NCI-H2107 treated with DMSO at 0.1 percent for 48 hours (cell line): Measurements from ENCODE around the gene IRAK2.

ENCODE experiments used
- DNase-seq: peaks from one replicate; lab custom pipeline; 2025; ENCODE audit not compliant: unreplicated experiment; lab: John Stamatoyannopoulos, UW

The IRAK2 gene

DNA sequence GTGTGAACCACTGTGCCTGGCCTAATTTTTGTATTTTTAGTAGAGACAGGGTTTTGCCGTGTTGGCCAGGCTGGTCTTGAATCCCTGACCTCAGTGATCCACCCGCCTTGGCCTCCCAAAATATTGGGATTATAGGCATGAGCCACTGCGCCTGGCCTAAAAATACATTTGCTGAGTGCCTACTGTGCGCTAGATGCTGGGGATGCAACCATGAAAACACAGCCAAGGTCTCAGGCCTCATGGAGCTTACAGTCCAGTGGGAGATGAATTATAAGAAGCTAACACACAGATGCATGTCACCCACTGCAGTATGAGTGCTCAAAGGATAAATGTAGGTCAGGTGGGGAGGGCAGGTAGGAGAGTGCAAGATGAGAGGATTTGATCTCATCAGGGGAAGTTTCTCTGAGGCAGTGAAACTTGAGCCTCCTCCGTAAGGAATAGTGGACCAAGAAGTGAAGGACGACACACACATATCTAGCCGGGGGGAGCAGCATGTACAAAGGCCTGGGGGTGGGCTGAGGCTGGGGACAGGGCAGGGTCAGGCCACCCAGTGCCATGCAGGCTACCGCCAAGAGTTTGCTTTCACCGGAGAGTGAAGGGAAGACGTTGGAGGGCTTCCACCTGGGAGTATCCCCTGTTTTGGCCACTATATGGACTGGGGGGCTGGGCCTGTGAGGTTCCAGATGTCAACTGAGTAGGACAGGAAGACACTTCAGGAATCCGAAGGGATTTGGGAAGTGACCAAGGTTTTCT is 24.3 kb downstream of the IRAK2 start:
- no peak for DNase-seq

DNA sequence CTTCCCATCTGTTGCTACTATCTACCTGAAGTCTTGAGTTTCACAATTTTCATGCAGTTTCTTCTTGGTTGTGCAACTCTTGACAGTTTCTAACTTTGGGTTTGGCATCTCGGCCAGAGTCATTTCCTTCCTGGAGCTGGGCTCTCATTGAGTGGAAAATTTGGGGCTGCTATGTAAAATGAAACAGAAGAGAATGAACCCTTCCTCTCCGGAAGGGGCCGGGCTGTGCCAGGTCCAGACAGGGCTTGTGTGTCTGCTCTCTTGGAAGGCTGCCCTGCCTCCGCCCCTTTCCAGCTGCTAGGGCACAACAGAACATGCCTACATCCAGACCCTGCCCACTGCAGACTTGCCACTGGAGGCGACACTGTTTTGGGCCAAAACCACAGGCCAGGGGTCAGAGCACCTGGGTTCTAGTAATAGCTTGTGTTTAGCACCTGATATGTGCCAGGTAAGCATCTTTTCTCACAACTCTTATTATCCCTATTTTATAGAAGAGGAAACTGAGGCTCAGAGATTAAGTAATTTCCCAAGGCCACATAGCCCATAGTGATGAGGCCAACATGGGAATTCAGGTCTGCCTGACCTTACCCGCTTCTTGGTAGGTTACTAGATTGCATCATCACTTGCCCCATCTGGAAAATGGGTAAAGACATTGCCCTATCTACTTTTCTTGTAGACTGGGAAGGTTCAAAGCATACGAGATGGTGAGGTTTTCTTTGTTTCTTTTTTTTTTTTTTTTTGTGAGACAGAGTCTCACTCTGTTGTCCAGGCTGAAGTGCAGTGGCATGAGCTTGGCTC is 25.0 kb downstream of the IRAK2 start:
- no peak for DNase-seq

DNA sequence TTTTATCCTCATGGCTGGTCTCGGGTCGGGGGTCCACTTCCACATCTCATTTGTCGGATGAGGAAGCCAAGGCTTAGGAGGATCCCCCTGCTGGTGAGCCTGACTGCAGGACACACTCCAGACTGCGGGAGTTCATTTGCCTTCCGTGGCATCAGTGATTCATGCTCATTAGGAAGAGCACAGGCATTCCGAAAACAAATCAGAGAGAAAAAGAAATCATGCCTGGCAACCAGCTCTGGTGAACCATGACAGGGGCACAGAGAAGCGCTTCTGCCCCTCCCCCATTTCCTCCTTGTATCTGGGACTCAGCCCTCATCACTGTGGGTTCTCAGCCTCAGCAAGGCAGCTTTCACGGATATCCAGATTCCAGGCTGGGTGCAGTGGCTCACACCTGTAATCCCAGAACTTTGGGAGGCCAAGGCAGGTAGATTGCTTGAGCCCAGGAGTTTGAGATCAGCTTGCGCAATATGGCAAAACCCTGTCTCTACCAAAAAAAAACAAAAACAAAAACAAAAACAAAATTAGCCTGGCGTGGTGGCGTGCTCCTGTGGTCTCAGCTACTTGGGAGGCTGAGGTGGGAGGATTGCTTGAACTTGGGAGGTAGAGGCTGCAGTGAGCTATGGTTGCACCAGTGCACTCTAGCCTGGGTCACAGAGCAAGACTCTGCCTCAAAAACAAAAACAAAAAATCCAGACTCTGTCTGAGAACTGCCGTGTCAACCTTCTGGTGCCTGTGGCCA is 28.4 kb downstream of the IRAK2 start:
- DNase-seq, result no peak

DNA sequence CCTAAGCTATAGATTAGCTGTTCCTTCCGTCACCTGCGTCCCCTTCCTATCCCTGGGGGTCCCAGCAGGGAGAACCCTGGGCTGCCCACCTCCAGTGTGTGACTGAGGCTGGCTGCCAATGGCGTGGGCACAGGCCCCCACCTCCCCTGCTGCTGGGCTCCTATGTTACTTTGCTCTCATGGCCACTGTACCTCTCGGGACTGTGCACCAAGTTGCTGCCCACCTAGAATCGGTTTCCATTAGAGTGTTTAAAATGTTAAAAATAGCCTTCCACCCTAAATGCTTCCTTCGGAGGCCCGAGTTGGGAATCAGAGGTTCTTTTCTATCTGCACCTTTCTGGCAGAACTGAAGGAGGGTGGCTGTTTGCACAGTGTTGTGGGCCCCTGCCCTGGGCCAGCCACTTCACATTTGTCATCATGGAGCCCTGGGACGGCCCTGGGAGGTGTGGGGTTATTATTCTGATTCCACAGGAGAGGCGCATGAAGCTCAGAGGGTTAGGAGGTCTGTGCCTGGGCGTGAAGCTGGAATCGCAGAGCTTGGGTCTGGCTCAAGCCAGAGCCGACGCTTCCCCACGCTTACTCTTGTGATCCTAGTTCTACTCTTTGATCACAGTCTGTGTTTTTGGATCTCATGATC is 29.1 kb downstream of the IRAK2 start:
- DNase-seq, result no peak

DNA sequence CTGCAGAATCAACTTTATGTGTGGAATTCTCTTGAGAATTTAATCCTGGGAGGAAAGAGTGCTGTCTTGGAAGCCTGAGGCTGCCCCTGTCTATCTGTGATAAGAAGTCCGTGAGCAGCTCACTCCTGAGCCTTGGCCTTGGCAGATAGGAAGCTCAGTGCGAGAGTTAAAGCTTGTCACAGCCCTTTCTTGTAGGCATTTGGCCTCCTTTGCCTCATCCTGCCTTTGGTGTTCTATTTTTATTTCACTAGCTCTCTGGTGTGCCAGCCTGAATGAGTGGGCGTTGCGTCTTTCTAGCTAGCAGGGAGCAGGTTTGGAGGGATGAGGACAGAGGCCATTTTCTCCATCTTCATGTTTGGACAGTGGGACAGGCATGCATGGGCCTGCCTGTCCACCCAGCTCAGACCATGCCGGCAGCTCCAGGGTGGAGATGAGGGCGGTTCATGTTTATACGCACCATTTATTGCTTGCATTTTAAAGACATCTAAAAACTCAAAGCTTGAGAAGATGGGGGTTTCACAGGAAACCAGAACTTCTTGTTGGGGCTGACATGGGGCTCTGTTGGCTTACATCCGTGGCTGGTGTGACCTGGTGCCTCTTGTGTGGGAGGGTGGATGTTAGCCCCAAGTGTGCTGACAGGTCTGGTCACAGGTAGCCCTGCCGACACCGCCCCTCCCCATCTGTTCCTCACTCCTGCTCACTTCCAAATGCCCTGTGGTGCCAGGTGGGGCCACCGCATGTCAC is 29.8 kb downstream of the IRAK2 start:
- no peak for DNase-seq

DNA sequence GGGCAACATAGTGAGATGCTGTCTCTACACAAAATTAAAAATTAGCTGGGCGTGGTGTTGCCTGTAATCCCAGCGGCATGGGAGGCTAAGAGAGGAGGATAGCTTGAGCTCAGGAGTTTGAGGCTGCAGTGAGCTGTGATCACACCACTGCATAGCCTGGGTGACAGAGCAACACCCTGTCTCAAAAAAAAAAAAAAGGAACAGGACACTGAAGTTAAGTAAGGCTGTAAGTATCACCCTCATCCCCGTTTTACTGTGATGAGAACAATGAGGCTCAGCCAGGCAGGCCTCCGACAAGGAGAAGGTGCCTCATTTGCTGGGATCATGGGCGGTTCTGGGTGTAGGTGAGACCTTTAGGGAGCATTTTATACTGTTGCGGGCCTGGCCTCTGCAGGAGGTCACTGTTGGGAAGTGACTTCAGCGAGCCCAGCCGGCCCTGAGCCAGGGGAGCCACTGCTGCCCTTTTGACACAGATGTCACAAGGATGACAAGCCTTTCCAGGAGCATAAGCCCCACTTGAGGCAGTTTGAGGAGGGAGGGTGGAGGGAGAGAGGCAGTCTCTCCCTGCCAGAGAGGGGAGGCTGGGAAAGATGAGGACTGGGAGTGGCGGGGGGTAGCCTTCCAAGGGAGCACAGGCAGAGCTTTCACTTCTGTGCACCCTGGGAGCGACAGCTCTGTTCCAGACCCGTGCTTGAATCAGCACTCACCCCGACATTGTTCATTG is 30.8 kb downstream of the IRAK2 start:
- DNase-seq, result no peak

DNA sequence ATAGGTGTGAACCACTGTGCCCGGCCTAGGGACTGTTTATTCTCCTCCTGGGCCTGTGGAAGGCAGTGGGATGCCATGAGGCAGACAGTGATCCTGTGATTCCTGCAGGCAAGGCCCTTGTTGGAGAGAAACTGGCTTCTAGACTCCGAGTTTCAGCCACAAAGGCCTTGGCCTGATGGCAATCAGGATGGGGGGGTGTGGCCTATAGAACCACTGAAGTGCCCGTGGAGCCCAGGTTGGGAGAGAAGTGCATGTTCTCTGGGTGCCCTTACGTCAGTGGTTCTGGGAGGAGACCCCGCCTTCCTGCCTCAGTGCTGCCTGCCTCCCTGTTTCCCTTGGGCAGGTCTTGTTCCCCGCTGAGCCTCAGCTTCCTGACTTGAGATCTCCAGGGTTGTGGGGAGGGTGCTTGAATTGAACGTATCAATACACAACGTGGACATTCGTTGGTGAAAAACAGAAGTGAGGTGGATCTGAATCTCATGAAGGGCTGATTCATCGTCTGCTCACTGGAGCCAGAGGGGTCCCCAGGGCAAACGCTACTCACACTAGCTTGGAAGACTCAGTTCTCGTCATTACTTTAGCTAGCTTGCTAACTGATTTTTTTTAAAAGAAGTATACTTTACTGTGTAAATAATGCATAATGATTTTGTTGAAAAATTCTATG is 31.8 kb downstream of the IRAK2 start:
- no peak for DNase-seq

DNA sequence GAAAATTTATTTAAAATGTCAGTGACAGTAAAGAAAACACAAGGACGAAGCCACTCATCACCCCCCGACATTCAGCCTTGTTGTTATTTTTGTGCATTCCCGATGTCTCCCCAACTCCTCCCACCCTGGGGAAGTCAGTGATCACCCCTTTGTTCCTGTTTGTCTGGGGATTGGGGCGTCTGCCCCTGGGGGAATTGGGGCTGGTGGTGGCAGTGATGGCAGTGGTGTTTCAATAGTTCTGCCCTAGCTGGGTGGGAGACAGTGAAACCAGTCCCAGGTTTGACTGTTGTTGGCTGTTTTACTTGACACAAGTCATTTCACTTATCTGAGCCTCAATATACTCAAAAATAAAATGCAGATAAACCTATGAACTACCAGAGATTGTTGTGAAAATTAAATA is 33.5 kb downstream of the IRAK2 start:
- no peak for DNase-seq

DNA sequence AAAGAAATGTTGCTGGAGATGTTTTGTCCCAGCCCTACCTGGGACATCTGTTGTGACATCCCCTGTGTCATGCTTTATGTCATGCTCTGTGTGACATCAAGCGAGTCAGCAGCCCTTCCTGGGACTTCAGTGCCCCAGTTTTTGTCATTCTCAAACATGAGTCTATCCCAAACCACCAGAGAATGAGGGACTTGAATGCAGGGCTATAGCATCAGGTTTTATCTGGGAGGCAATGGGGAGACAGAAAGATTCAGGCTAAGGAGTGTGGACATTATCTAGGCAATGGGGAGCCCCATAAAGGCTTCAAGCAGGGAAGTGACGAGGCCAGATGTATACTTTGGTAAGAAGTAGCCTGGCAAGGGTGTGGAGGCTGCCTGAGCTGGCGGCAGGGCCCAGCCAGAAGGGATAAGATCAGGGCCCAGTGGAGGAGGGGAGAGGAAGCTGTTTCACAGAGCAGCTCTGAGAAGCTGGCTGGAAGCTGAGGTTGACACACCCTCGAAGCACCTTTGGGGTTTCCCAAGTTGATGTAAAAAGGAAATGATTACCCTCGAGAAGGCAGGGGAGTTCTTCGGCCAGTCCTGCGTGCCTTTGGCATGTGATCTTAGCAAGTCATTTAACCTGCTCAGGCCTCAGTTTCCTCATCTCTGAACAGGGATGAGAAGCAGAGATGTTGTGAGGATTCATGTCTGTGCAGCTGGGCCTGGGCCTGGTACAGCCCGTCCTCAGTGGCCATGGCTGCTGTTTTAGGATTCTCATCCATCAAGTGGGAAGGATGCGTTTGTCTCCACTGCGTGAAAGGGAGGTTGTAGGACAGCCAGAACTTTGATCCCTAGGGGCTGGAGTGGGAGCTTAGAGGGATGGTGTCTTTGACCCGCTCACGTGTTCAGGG is 34.3 kb downstream of the IRAK2 start:
- DNase-seq, result no peak

DNA sequence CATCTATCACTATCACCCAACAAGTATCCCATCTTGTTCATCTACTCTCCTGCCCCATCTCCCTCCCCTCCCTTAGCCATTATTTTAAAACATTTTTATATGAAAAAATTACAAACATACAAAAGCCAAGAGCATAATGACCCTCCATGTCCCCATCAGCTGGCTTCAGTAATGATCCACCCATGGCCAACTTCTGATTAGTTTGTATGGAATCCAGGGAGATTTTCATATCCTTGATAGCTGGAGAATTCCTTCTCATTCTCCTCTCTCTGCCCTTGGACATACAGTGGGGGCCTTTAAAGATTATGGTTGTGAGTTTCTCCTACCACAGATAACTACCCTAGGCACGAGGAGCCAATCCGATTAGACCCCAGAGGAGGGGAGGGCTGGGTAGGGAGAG is 40.2 kb downstream of the IRAK2 start:
- no peak for DNase-seq

DNA sequence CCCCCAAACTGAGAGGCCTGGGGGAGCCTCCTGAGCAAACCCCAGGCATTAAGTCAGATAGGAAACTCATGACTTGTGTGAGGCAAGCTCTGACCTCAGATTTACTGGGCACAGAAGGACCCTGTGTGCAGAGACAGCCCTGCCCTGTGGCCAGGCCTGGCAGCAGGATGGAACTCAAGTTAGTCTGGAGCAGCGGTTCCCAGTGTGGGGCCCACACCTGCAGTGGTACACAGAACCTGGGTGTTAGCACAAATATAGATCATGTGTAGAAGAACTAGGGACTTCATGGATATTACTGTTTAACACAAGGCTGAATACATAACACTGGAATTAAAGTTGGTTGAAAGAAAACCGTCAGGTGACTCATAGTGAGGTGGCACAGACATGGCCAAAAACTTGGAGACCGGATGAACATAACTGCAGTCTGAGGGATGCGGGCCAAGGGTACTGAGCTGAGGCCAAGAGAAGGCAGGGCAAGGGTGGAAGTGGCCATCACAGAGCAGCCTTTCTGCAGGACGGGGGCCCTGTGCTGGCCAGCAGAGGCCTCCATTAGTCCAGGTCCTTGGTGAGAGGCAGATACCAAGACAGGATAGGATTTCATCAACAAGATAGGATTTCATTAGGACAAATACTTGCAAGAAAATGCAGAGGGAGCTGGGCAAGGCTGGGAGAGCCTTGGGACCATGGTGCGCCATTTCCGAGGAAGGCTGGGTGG is 40.9 kb downstream of the IRAK2 start:
- no peak for DNase-seq

DNA sequence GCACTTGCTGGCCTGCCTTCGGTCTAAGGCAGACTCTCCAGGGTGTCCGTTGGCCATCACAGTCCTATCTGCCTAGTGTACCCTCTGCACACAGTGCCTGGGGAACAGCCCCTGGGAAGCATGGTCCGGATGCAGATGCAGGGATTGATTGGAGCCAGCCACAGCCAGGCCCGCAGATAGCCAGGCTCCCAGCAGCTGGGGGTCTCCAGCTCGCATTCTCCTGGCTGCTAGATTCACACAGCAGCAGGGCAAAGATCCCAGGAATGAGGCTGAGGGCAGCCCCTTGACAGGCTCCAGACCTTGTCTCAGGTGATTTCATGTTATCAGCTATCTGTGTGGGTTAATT is 41.4 kb downstream of the IRAK2 start:
- DNase-seq, result no peak

DNA sequence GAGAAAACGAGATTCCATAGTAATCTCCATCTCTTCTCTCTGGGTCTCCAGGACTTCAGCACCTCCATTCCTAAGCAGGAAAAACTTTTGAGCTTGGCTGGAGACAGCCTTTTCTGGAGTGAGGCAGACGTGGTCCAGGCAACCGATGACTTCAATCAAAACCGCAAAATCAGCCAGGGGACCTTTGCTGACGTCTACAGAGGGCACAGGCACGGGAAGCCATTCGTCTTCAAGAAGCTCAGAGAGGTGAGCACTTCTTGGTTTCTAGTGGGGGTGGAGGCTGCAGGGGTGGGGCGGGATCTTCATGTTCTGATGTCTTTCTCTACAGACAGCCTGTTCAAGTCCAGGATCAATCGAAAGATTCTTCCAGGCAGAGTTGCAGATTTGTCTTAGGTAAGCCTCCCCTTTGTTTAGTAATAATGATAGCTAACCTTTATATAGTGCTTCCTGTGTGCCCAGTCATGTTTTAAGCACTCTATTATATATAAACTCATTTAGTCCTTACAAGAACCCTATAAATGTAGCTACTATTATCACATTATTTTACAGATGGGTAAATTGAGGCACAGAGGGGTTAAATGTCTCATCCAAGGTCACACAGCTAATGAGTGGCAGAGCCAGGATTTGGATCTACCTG is 48.6 kb downstream of the IRAK2 start:
- DNase-seq, result no peak

DNA sequence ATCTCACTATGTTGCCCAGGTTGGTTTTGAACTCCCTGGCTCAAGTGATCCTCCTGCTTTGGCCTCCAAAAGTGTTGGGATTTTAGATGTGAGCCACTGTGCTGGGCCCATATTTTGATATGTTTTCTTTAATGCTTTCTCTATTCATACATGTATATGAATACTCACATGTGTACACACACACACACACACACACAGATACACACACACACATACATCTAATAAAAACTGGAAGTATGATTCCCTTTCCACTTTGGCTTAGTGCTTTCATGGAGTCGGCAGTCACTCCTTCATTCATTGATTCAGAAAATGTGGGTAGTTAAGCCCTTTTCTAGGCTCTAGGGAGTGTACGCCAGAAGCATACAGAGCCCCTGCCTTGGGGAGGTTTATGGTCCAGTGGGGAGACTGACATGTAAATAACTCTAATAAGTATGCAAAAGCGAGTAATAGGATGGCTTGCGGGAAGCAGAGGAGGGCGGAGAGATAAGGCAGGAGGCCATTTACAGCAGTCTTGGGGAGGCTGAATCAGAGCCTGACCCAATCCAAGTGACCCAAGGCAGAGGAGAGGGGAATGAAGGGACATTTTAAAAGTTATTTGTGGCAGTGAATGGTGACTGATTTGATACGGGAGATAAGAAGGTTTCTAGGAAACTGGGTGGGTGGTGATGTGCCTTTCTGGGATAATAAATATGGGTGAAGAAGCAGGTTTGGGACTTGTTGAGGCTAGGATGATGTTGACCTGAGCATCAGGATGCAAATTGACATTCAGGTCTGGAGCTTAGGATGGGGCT is 51.1 kb downstream of the IRAK2 start:
- no peak for DNase-seq

DNA sequence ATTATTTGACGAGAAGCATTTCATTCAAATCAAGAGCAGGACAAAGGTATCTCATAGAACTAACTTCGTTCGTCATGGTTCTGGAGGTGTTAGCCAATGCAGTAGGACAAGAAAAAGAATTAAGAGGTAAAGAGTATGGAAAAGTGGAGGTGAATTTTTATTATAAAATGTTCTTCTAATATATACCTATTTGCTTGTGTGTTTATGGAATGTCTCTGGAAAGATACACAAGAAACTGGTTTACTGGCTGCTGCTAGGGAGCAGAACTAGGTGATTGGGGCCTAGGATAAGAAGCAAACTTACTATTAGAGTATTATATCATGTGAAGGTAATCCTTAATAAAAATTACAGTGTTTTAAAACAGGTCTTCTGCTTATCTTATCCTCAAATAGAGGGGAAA is 52.6 kb downstream of the IRAK2 start:
- DNase-seq, result no peak

DNA sequence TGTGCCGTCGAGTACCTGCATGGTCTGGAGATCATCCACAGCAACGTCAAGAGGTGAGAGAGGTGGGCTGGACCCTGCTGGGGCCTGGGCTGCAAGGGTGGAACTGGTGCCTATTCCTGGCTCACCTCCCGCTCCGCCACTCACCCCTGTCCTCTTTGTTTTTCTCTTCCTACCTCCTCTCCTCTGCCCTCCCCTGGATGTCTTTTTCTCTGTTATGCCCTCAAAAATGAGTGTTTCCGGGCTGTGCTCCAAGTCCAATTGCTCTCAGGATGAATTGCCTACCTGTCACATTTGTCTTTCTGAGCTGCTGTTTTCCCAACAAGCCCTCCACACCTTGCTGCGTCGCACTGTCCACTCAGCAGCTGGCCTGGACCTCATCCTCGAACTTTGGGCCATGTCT is 55.0 kb downstream of the IRAK2 start:
- no peak for DNase-seq
